GM10266 (cell line): Measurements from ENCODE around the gene KIRREL3.

ENCODE experiments used
- DNase-seq: peaks from one replicate; pipeline ENCODE4 v3.0.0; 2012; ENCODE audit errors: extremely low spot score
- TF ChIP-seq, protein P1 (sequence below): IDR thresholded peaks from 2 replicates; pipeline ENCODE4 v1.5.1; 2012; ENCODE audit warnings: mild to moderate bottlenecking, low read depth; ENCODE audit not compliant: control insufficient read depth, insufficient read depth; ENCODE audit errors: missing control alignments

The KIRREL3 gene

DNA sequence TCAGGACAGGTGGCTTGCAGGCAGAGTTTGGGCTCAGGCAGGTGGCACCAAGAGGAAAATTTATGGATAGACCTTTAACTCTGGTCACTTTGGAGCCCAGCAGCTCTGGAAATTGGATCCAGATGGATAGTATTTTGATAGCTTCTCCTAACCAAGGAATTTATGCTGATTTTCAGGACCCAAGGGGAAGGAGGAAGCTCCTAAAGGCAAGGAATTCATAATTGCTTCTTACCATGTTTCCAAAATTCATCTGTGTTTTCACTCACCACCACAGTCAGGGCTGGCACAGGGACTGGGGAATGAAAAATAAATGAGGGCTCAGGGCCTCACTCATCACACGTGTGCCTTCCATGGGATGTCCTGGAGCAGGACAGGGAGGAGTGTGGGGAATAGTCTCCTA is 327.3 kb downstream of the KIRREL3 start:
- TF ChIP-seq, protein P1, sequence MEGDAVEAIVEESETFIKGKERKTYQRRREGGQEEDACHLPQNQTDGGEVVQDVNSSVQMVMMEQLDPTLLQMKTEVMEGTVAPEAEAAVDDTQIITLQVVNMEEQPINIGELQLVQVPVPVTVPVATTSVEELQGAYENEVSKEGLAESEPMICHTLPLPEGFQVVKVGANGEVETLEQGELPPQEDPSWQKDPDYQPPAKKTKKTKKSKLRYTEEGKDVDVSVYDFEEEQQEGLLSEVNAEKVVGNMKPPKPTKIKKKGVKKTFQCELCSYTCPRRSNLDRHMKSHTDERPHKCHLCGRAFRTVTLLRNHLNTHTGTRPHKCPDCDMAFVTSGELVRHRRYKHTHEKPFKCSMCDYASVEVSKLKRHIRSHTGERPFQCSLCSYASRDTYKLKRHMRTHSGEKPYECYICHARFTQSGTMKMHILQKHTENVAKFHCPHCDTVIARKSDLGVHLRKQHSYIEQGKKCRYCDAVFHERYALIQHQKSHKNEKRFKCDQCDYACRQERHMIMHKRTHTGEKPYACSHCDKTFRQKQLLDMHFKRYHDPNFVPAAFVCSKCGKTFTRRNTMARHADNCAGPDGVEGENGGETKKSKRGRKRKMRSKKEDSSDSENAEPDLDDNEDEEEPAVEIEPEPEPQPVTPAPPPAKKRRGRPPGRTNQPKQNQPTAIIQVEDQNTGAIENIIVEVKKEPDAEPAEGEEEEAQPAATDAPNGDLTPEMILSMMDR = no peak
- no peak for DNase-seq

DNA sequence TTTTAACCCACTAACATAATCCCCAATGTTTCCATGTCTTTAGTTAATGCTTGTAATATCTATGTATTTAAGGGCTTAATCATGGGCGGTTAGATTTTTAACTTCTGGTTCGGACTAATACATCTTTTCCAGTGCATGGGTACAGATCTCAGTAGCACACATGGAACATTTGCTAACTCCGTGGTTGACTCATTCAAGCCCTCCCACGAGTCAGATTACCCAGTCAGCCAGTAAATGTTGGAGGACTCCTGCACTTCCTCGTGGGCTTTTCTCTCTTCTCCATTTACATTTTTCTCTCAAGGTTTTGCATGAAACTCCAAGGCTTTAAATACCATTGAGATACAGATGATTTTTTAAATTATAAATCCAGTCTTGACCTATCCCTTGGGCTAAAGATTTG is 331.2 kb downstream of the KIRREL3 start:
- no peak for DNase-seq
- TF ChIP-seq, protein P1 = no peak

DNA sequence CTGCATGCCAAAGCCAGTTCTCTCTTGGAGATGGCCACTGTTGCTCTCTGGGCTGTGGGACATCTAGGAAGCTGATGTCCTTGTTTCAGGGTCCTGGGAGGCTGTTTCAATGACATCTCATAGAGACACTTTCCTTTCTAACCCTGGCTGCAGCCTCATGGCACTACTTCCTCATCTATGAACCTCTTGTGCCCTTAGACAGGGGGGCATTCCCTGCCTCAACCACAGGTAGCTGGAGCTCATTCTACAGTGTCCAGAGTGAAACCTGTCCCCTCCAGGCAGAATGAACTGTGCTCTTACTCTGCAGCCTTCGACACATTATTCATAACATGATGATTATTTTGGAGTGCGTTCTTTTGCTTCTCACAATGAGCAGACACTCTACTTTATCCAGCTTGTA is 335.9 kb downstream of the KIRREL3 start:
- DNase-seq = no peak
- TF ChIP-seq, protein P1 = no peak

DNA sequence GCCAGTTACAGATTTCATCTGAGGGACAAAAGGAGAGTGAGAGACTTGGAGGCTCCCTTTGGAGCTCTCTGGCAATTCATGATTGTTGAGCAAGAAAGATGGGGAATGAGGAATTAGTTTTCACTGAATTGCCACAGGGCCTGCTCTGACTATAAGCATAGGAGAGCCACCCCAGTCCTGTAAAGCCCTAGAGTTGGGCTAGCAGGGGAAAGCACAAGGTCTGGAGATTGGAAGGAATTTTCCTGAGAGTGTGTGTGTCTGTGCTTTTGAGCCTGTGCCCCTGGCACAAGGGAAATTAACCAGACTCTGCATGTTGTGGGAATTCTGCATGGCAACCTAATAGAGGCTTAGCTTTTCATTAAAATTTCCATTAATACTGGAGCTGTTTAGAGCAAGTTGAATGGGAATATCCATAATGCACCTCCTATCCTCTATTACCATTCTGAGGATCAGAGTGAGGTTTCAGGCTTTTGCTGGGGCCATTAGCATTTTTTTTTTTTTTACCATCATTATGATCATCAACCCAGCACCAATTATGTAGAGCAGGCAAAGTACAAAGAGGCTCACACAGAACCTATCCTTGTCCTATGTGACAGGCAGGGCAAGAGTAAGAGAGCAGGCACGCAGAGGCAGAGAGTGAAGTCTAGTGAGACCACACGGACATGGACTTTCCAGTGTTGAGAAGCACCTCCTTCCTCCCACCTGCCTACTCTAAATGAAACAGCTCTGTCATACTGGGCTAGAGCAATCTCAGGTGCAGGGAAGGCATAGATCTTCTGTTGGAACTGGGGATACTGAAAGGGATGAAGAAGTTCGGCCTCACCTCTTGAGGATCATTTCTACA is 336.6 kb downstream of the KIRREL3 start:
- TF ChIP-seq, protein P1 = no peak
- DNase-seq = no peak

DNA sequence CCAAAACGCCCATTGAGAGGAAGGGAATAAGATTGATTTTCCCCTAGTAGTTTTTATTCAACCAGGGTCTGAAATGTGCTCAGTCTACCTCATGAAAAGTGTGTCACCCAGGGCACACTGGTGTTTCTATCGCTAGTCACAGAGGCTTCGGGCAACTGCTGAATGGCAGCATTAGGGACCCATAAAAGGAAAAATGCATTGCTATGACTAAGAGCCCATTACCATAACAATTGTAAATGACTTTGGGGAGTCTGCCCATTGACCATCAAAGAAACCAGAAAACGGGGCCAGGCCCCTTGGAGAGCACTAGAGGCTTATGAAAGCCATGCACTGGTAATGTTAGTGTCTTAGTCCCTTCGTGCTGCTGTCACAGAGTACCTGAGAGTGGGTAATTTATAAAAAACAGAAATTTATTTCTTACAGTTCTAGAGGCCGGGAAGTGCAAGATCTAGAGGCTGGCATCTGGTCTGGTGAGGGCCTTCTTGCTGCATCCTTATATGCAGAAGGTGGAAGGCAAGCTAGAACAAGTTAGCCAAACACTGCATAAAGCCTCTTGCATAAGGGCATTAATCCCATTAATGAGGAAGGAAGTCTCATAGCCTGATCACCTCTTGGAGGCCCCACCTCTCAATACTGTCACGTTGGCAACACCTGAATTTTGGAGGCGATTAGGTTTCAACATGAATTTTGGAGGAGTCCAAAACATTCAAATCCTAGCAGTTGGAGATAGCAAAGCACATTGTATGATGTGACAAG is 338.4 kb downstream of the KIRREL3 start:
- no peak for DNase-seq
- TF ChIP-seq, protein P1 = no peak

DNA sequence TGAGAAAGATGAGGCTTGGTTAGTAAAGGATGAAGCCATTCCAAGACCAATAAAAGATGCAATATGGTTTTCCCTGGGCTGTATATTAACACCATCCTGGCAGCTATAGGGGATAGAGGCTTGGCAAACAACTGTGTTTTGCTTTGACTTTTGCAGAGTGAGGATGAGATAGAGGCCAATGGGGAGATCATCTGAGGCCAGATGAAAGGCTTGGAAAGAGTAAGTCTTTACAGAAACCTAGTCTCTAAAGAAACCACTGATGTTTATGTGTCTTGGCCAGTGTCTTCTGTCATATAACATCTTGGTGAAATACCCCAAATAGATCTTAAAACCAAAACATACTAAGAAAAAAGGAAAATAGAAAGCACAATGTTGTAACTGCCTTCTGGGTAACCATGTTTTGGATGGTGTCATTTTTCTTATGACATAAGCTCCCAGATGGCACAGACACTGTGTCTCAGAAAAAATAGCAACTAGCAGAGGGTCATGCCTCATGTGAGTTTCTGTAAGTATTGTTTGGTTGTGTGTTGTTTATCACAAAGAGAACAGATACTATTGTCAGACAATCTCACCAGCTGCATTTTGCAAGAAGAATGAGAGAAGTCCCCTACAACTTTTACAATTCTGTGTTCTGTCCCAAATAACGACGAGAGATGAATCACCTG is 339.7 kb downstream of the KIRREL3 start:
- no peak for DNase-seq
- TF ChIP-seq, protein P1 = no peak
